H1 (cell line): ENCODE results near the gene ILK. TPM values are rescaled to one million over a fixed set of nuclear protein-coding genes. Genes with fewer than 3 reads are reported as not detected.

Source experiments
- CTCF ChIA-PET: fragments of 300-600 bp; sonication (Branson Sonifier 250); formaldehyde crosslinking; loops from one replicate; lab custom pipeline; 2021; ENCODE audit not compliant: partially characterized antibody; lab: Charles Lee
- POLR2A ChIA-PET: fragments of 300-600 bp; sonication (Branson Sonifier 250); formaldehyde crosslinking; loops from one replicate; lab custom pipeline; 2021; ENCODE audit warnings: inconsistent platforms; ENCODE audit not compliant: partially characterized antibody; lab: Charles Lee
- DNase-seq, 2 experiments: peaks; one replicate each; pipeline versions ENCODE4 v3.0.0 to v3.0.0-alpha.2; 2010 to 2022; ENCODE audit warnings: low spot score in 2 of 2, low read depth in 1 of 2, mixed read lengths in 1 of 2
- FAIRE-seq: peaks from 2 replicates; lab custom pipeline; 2011; peaks lifted over from hg19 to GRCh38; lab: Jason Lieb, UNC
- H2AFZ ChIP-seq: 2 replicates; pipeline ENCODE4 v1.8.1; 2012; ENCODE audit warnings: low read length, inconsistent platforms
- H2AK5ac ChIP-seq: 2 replicates; pipeline ENCODE4 v1.6.1; 2013; ENCODE audit warnings: low read depth, low read length
- H2BK120ac ChIP-seq: replicated peaks from 2 replicates; pipeline ENCODE3; 2013; ENCODE audit warnings: low read depth, low read length, inconsistent platforms
- H2BK12ac ChIP-seq: 2 replicates; pipeline ENCODE4 v1.6.1; 2013; ENCODE audit warnings: low read depth, low read length
- H2BK15ac ChIP-seq: 2 replicates; pipeline ENCODE4 v1.6.1; 2013; ENCODE audit warnings: low read length
- H2BK20ac ChIP-seq: 2 replicates; pipeline ENCODE4 v1.6.1; 2013; ENCODE audit warnings: low read length
- H2BK5ac ChIP-seq: 2 replicates; pipeline ENCODE4 v1.6.1; 2013; ENCODE audit warnings: low read depth, low read length
- H3K14ac ChIP-seq: 2 replicates; pipeline ENCODE4 v1.6.1; 2013; ENCODE audit warnings: inconsistent platforms; ENCODE audit not compliant: insufficient read length
- H3K18ac ChIP-seq: 2 replicates; pipeline ENCODE4 v1.6.1; 2013; ENCODE audit warnings: low read length; ENCODE audit errors: extremely low read depth
- H3K23ac ChIP-seq: 2 replicates; pipeline ENCODE4 v1.6.1; 2013; ENCODE audit warnings: inconsistent platforms; ENCODE audit not compliant: insufficient read length
- H3K23me2 ChIP-seq: 2 replicates; pipeline ENCODE4 v1.6.1; 2013; ENCODE audit warnings: low read depth, low read length
- H3K27ac ChIP-seq: 2 replicates; pipeline ENCODE4 v1.6.1; 2011; ENCODE audit warnings: low read depth, low read length, inconsistent platforms
- H3K27me3 ChIP-seq, 4 experiments: replicated peaks in 1 of 4; 1 replicate in 1 of 4; 2 replicates in 3 of 4; pipeline versions ENCODE4 v1.6.1 to v1.8.1; 2011 to 2013; ENCODE audit warnings: low read length in 3 of 4, mild to moderate bottlenecking in 3 of 4, inconsistent platforms in 2 of 4, mixed read lengths in 2 of 4, moderate library complexity in 1 of 4; ENCODE audit not compliant: control insufficient read depth in 3 of 4, insufficient read depth in 3 of 4; ENCODE audit errors: extremely low read depth in 1 of 4
- H3K36me3 ChIP-seq, 4 experiments: 2 replicates each; pipeline versions ENCODE4 v1.6.1 to v1.8.1; 2011 to 2013; ENCODE audit warnings: mild to moderate bottlenecking in 4 of 4, low read length in 3 of 4, moderate library complexity in 2 of 4, control low read depth in 1 of 4, inconsistent platforms in 1 of 4; ENCODE audit not compliant: insufficient read depth in 4 of 4, control insufficient read depth in 2 of 4
- H3K4ac ChIP-seq: replicated peaks from 2 replicates; pipeline ENCODE3; 2013; ENCODE audit warnings: low read length, low read depth, mixed read lengths, inconsistent platforms; ENCODE audit not compliant: insufficient read length
- H3K4me1 ChIP-seq, 4 experiments: replicated peaks in 1 of 4; 1 replicate in 1 of 4; 2 replicates in 3 of 4; pipeline versions ENCODE4 v1.6.1 to v1.8.1; 2011 to 2013; ENCODE audit warnings: low read length in 3 of 4, inconsistent platforms in 2 of 4, mixed read lengths in 1 of 4; ENCODE audit not compliant: insufficient read depth in 4 of 4, control insufficient read depth in 3 of 4
- H3K4me2 ChIP-seq, 2 experiments: 2 replicates each; pipeline versions ENCODE4 v1.6.1 to v1.8.1; 2011 to 2013; ENCODE audit warnings: low read depth in 2 of 2, low read length in 2 of 2, control low read depth in 1 of 2, inconsistent platforms in 1 of 2, mild to moderate bottlenecking in 1 of 2; ENCODE audit not compliant: insufficient read depth in 1 of 2
- H3K4me3 ChIP-seq, 4 experiments: fragments of 200-600, 300-600 bp in 1 of 4; sonication (generic), shearing (Covaris generic), sonication (Bioruptor Twin) in 1 of 4; 2 replicates each; pipeline versions ENCODE4 v1.5.1 to v1.8.1; 2011 to 2016; ENCODE audit warnings: low read length in 4 of 4, low read depth in 3 of 4, control low read depth in 2 of 4, inconsistent platforms in 2 of 4, mild to moderate bottlenecking in 2 of 4, mixed read lengths in 1 of 4, moderate library complexity in 1 of 4; ENCODE audit not compliant: insufficient read depth in 2 of 4; ENCODE audit errors: extremely low read depth in 1 of 4
- H3K56ac ChIP-seq: replicated peaks from 2 replicates; pipeline ENCODE3; 2013; ENCODE audit warnings: low read depth, mild to moderate bottlenecking, mixed read lengths, low read length, inconsistent platforms; ENCODE audit not compliant: insufficient read length
- H3K79me1 ChIP-seq: 2 replicates; pipeline ENCODE4 v1.6.1; 2013; ENCODE audit warnings: low read depth, low read length, control low read depth
- H3K79me2 ChIP-seq, 2 experiments: 2 replicates each; pipeline versions ENCODE4 v1.6.1 to v1.8.1; 2012 to 2013; ENCODE audit warnings: low read length in 2 of 2, mild to moderate bottlenecking in 2 of 2, inconsistent platforms in 1 of 2; ENCODE audit not compliant: insufficient read depth in 2 of 2, control insufficient read depth in 1 of 2
- H3K9ac ChIP-seq, 4 experiments: replicated peaks in 1 of 4; 1 replicate in 1 of 4; 2 replicates in 3 of 4; pipeline versions ENCODE4 v1.6.1 to v1.8.1; 2011 to 2013; ENCODE audit warnings: low read depth in 3 of 4, low read length in 3 of 4, control low read depth in 2 of 4, mild to moderate bottlenecking in 2 of 4, moderate library complexity in 2 of 4, inconsistent platforms in 1 of 4; ENCODE audit errors: extremely low read depth in 1 of 4
- H3K9me3 ChIP-seq, 2 experiments: 2 replicates each; pipeline versions ENCODE4 v1.6.1 to v1.8.1; 2012 to 2013; ENCODE audit warnings: mild to moderate bottlenecking in 2 of 2, moderate library complexity in 2 of 2, control low read depth in 1 of 2, inconsistent platforms in 1 of 2, low read depth in 1 of 2, low read length in 1 of 2, mixed read lengths in 1 of 2; ENCODE audit not compliant: insufficient read depth in 2 of 2
- H4K20me1 ChIP-seq, 2 experiments: replicated peaks in 1 of 2; 2 replicates each; pipeline versions ENCODE3 to v1.8.1; 2011 to 2013; ENCODE audit warnings: inconsistent platforms in 2 of 2, low read length in 2 of 2, mild to moderate bottlenecking in 1 of 2; ENCODE audit not compliant: insufficient read depth in 2 of 2, control insufficient read depth in 1 of 2
- H4K5ac ChIP-seq: 2 replicates; pipeline ENCODE4 v1.6.1; 2013; ENCODE audit warnings: low read length, low read depth, mixed read lengths, inconsistent platforms; ENCODE audit not compliant: insufficient read length
- H4K8ac ChIP-seq: 2 replicates; pipeline ENCODE4 v1.8.0; 2013; ENCODE audit warnings: mild to moderate bottlenecking, moderate library complexity, low read length, inconsistent platforms; ENCODE audit not compliant: insufficient read depth; ENCODE audit errors: extremely low read depth
- H4K91ac ChIP-seq: replicated peaks from 2 replicates; pipeline ENCODE3; 2013; ENCODE audit warnings: low read length, mixed read lengths, inconsistent platforms; ENCODE audit not compliant: insufficient read length
- BACH1 ChIP-seq: IDR thresholded peaks from 2 replicates; pipeline ENCODE4 v1.6.1; 2012; ENCODE audit warnings: low read length, improper control_type of control experiment
- CHD2 ChIP-seq: IDR thresholded peaks from 2 replicates; pipeline ENCODE4 v1.6.1; 2012; ENCODE audit warnings: low read length, improper control_type of control experiment
- HDAC2 ChIP-seq, 2 experiments: fragments of 300-600 bp in 1 of 2; sonication (generic) in 1 of 2; IDR thresholded peaks; 2 replicates each; pipeline ENCODE4 v1.6.1; 2011 to 2012; ENCODE audit warnings: low read depth in 2 of 2, low read length in 2 of 2, mild to moderate bottlenecking in 2 of 2, moderate library complexity in 2 of 2, borderline replicate concordance in 1 of 2, inconsistent platforms in 1 of 2
- POLR2A ChIP-seq, 2 experiments: IDR thresholded peaks; 1 replicate in 1 of 2; 2 replicates in 1 of 2; pipeline ENCODE4 v1.6.1; 2011; ENCODE audit warnings: low read depth in 2 of 2, low read length in 2 of 2, mild to moderate bottlenecking in 2 of 2; ENCODE audit errors: control extremely low read depth in 1 of 2
- SIRT6 ChIP-seq: IDR thresholded peaks from one replicate; pipeline ENCODE4 v1.7.1; 2012; ENCODE audit warnings: low read length, inconsistent platforms
- TCF12 ChIP-seq: IDR thresholded peaks from 2 replicates; pipeline ENCODE4 v1.6.1; 2011; ENCODE audit warnings: low read depth, mild to moderate bottlenecking, low read length
- USF2 ChIP-seq: IDR thresholded peaks from 2 replicates; pipeline ENCODE4 v1.6.1; 2011; ENCODE audit warnings: low read length, improper control_type of control experiment
- WGBS, 2 experiments: shearing (Covaris generic) in 1 of 2; methylation state at CpG; one replicate each; pipeline versions ENCODE4 v1.1.6 to v1.1.7; 2013 to 2015; ENCODE audit warnings: low lambda C conversion rate in 2 of 2, mixed read lengths in 2 of 2, inconsistent platforms in 1 of 2, low coverage in 1 of 2, missing lambda C conversion rate in 1 of 2; ENCODE audit not compliant: insufficient replicate concordance in 2 of 2, insufficient coverage in 1 of 2, insufficient read length in 1 of 2; ENCODE audit errors: extremely low coverage in 1 of 2, missing lambda C conversion rate in 1 of 2; 5-methylcytosine and 5-hydroxymethylcytosine counted together
- polyA plus RNA-seq, 7 experiments: library from polyadenylated mRNA; depleted of rRNA in 3 of 7; stranded (reverse) in 5 of 7; unstranded in 2 of 7; fragments of >200 nt in 5 of 7; fragments of 200-250 nt in 2 of 7; gene quantifications; 1 replicate in 5 of 7; 2 replicates in 1 of 7; 4 replicates in 1 of 7; pipeline versions ENCODE4 v1.2.1 to v1.2.3, GENCODE V29; 2011 to 2013; ENCODE audit warnings: missing spikeins in 2 of 7, mixed read lengths in 2 of 7
- total RNA-seq: library from RNA; stranded (reverse); fragmentation: NEBNext Ultra II Directional; extraction: Animal tissue kit (Norgen Biotek cat#: 25700); gene quantifications from 2 replicates; pipeline ENCODE4 v1.2.1, GENCODE V29; 2021

The ILK gene
- total and polyA plus RNA-seq, 2 of the 8 experiments (the other 6 are each of a cell fraction or from before 2014, with no cell fraction given): 91.4 to 132 TPM

DNA sequence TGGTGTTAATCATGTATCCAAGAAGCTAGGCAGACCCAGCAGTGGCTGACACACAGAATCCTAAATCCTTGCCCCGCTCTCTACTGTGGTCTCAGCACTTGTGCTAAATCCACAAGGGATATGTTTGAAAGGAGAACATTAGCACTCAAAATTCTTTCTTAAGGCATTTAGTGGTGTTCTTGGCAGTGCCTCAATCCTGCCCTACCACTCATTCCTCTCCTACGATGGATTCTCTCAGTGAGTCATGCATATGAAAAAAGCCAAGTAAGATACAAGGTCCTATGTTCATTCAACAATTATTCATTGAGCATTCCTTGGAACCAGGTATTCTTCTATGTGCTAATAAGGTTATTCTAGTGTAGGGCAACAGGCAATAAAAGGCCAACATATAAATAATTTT is 31.4 kb upstream of the ILK start:
- Histone ChIP-seq H3K9me3 (no peaks in the 10 kb centered on the region), H3K79me1 (no peaks in the 10 kb centered on the region), H3K27me3 (no peaks in the 10 kb centered on the region), H3K4me3 (no peak overlapping the region), H3K79me2 (no peaks in the 10 kb centered on the region), H3K56ac (no peak overlapping the region), H3K23ac (no peak overlapping the region), H3K23me2 (no peaks in the 10 kb centered on the region; the same call in 1 of the 2 replicates), H3K4me2 (no peak overlapping the region), H3K18ac (no peak overlapping the region), H2BK120ac (no peak overlapping the region), H3K4ac (no peak overlapping the region), H2AK5ac (no peak overlapping the region), H2BK12ac (no peak overlapping the region), H2BK5ac (no peak overlapping the region), H3K27ac (no peak overlapping the region), H2AFZ (no peak overlapping the region), H3K4me1 (peaks cover 0 to 3% (median 2%) of the 10 kb centered on the region in 4 experiments; a peak in 5 of 7 replicates), H4K8ac (no peak overlapping the region), H2BK15ac (no peak overlapping the region), H4K20me1 (no peaks in the 10 kb centered on the region), H4K5ac (no peak overlapping the region), H2BK20ac (no peak overlapping the region), H3K14ac (no peak overlapping the region), H3K9ac (no peak overlapping the region), H3K36me3 (no peaks in the 10 kb centered on the region), H4K91ac (no peak overlapping the region)
- DNase-seq (no peak), FAIRE-seq (no peak)
- WGBS, 2 experiments: 81% methylated on average over 2 of the region's 2 CpGs; no CpG with 5 or more reads in 1 of the 2 experiments
- ChIA-PET POLR2A (interaction anchor here (1.8 to 3.3 kb wide), 2 partner anchors 35 to 40 kb away, joined by 5 to 14 read pairs; partner anchors contain the start of gene TAF10), CTCF (interaction anchor here (0.9 to 6.6 kb wide), 9 partner anchors 6 to 193 kb away, joined by 3 to 63 read pairs (median 11); partner anchors contain the start of genes ILK and RRP8)
- TF ChIP-seq POLR2A (IDR thresholded peaks at IDR 0.05; ENCODE audit: control extremely low read depth in 1 of 2, low read depth in 2 of 2, low read length in 2 of 2) (no peak), HDAC2 (IDR thresholded peaks at IDR 0.05; ENCODE audit: borderline replicate concordance in 1 of 2, low read depth in 2 of 2, low read length in 2 of 2) (no peak), BACH1 (no peak), SIRT6 (no peak), TCF12 (no peak), CHD2 (no peak), USF2 (no peak)
